ENCODE results near the gene ARSB.
"Not testable (repeated sequence)": the region's sequence is repeated elsewhere in the genome, so short reads cannot be mapped to it uniquely, and the experiment has no call there.

Gene ARSB

GRCh38 chr5:78735834-78736463 lies 249.2 kb downstream of the ARSB start:
- H3K9me3 ChIP-seq (ENCODE audit: severe bottlenecking): no peaks in the 10 kb centered on the region
- no peaks in the 10 kb centered on the region for H3K27me3 ChIP-seq (ENCODE audit: insufficient read depth, low read depth, severe bottlenecking)
- DNase-seq: no peak
- TF ChIP-seq CTCF (IDR thresholded peaks at IDR 0.05; ENCODE audit: low read depth, low read length): no peak
- H3K4me3 ChIP-seq (ENCODE audit: low read depth, low read length): no peak overlapping the region
- H3K36me3 ChIP-seq: no peaks in the 10 kb centered on the region
- no peak overlapping the region for H3K27ac ChIP-seq

GRCh38 chr5:78734950-78735349 lies 250.2 kb downstream of the ARSB start:
- H3K27ac ChIP-seq: no peak overlapping the region
- no peaks in the 10 kb centered on the region for H3K36me3 ChIP-seq
- no peaks in the 10 kb centered on the region for H3K9me3 ChIP-seq (ENCODE audit: severe bottlenecking)
- H3K4me3 ChIP-seq (ENCODE audit: low read depth, low read length): no peak overlapping the region
- H3K27me3 ChIP-seq (ENCODE audit: insufficient read depth, low read depth, severe bottlenecking): no peaks in the 10 kb centered on the region
- no peak for DNase-seq
- TF ChIP-seq CTCF (IDR thresholded peaks at IDR 0.05; ENCODE audit: low read depth, low read length): no peak

GRCh38 chr5:78734094-78734845 lies 250.8 kb downstream of the ARSB start:
- DNase-seq: no peak
- TF ChIP-seq CTCF (IDR thresholded peaks at IDR 0.05; ENCODE audit: low read depth, low read length): no peak
- H3K4me3 ChIP-seq (ENCODE audit: low read depth, low read length): no peak overlapping the region

GRCh38 chr5:78732721-78733120 lies 252.4 kb downstream of the ARSB start:
- not testable (repeated sequence) for H3K27ac ChIP-seq; H3K36me3 ChIP-seq; DNase-seq; H3K4me3 ChIP-seq (ENCODE audit: low read depth, low read length); H3K27me3 ChIP-seq (ENCODE audit: insufficient read depth, low read depth, severe bottlenecking); H3K9me3 ChIP-seq (ENCODE audit: severe bottlenecking)

More at GRCh38 chr5:78734094-78734845, 250.8 kb downstream of the ARSB start:
- no peak overlapping the region for H3K27ac ChIP-seq
- no peaks in the 10 kb centered on the region for H3K9me3 ChIP-seq (ENCODE audit: severe bottlenecking)
- no peaks in the 10 kb centered on the region for H3K36me3 ChIP-seq
- H3K27me3 ChIP-seq (ENCODE audit: insufficient read depth, low read depth, severe bottlenecking): no peaks in the 10 kb centered on the region

- Histone ChIP-seq H3K4me3 (ENCODE audit: low read depth, low read length) (no peak overlapping the region), H3K9me3 (ENCODE audit: severe bottlenecking) (no peaks in the 10 kb centered on the region), H3K36me3 (no peaks in the 10 kb centered on the region), H3K27me3 (ENCODE audit: insufficient read depth, low read depth, severe bottlenecking) (no peaks in the 10 kb centered on the region), H3K27ac (peak overlapping the region; percentile 81)
- DNase-seq: no peak
- TF ChIP-seq CTCF (IDR thresholded peaks at IDR 0.05; ENCODE audit: low read depth, low read length): no peak
Measured at GRCh38 chr5:78731884-78732283, 253.2 kb downstream of the ARSB start.

DNA sequence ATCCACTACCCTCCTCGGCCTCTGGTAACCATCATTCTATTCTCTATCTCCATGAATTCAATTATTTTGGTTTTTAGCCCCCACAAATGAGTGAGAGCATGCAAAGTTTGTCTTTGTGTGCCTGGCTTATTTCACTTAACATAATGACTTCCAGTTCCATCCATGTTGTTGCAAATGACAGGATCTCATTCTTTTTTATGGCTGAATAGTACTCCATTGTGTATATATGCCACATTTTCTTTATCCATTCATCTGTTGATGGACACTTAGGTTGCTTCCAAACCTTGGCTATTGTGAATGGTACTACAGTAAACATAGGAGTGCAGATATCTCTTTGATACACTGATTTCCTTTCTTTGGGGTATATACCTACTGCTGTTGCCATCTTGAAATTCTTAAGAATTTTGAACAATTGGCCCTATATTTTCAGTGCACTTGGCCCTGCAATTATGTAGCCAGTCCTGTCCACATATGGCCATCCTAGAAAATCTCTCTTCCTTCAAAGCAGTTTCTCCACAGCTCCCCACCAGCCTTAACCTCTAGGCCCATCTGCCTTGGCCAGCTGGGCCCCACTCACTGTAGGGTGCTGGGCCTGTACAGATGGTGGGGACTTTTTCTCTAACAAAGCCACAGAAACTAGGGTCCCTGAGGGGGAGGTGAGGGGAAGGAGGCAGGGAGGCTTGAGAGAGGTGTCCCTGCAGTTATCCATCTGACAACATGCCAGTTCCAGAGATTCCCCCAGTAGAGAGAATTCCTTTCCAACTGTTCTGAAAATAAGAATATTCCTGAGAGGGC lies 254.6 kb downstream of the ARSB start:
- Histone ChIP-seq H3K27ac (peak overlapping the region; percentile 81), H3K27me3 (ENCODE audit: insufficient read depth, low read depth, severe bottlenecking) (no peaks in the 10 kb centered on the region), H3K36me3 (no peaks in the 10 kb centered on the region), H3K4me3 (ENCODE audit: low read depth, low read length) (no peak overlapping the region), H3K9me3 (ENCODE audit: severe bottlenecking) (no peaks in the 10 kb centered on the region)
- peak; percentile 62 for DNase-seq
- no peak for TF ChIP-seq CTCF (IDR thresholded peaks at IDR 0.05; ENCODE audit: low read depth, low read length)

All from WERI-Rb-1 (cell line).